Activated CD8-positive, alpha-beta T cell treated with anti-CD3 and anti-CD28 coated beads, Interleukin-2, amount 10 ng/mL, durations not matched to agents 7 days and 5 days (primary cell): ENCODE results near the gene CEP104. TPM values are rescaled to one million over a fixed set of nuclear protein-coding genes. Genes with fewer than 3 reads are reported as not detected.

Experiments
- ATAC-seq: fragments of 150-1000 bp; cut with Tn5 transposase; one replicate; pipeline ENCODE4 v1.10.0; 2021; ENCODE audit warnings: moderate library complexity
- CTCF ChIA-PET: fragments of 350-600 bp; sonication (Branson Sonifier 250); formaldehyde crosslinking; loops from one replicate; lab custom pipeline; 2021; ENCODE audit warnings: antibody characterized with exemption; lab: Charles Lee
- POLR2A ChIA-PET: fragments of 350-600 bp; sonication (Branson Sonifier 250); formaldehyde crosslinking; loops from one replicate; lab custom pipeline; 2021; ENCODE audit warnings: antibody characterized with exemption; lab: Charles Lee
- DNase-seq: peaks from one replicate; pipeline ENCODE4 v3.0.0-alpha.2; 2020
- H3K27ac Mint-ChIP-seq: one replicate; pipeline ENCODE4 v1.8.0; 2021; ENCODE audit warnings: mild to moderate bottlenecking, mixed read lengths
- H3K27me3 Mint-ChIP-seq: one replicate; pipeline ENCODE4 v1.8.0; 2021; ENCODE audit warnings: low read depth, mixed read lengths
- H3K36me3 Mint-ChIP-seq: one replicate; pipeline ENCODE4 v1.8.0; 2021; ENCODE audit warnings: low read depth, mixed read lengths
- H3K4me1 Mint-ChIP-seq: one replicate; pipeline ENCODE4 v1.8.0; 2021; ENCODE audit warnings: low read depth, mixed read lengths
- H3K4me3 Mint-ChIP-seq: one replicate; pipeline ENCODE4 v1.8.0; 2021; ENCODE audit warnings: mild to moderate bottlenecking, mixed read lengths
- H3K9me3 Mint-ChIP-seq: one replicate; pipeline ENCODE4 v1.8.0; 2022; ENCODE audit warnings: mixed read lengths; ENCODE audit not compliant: insufficient read depth
- total RNA-seq, 2 experiments: library from RNA; stranded (reverse); gene quantifications; one replicate each; pipeline ENCODE4 v1.2.3, GENCODE V29; 2021

The CEP104 gene
- total RNA-seq, 2 experiments from 2014 or later, result 41.2 to 47.0 TPM

- H3K4me1 Mint-ChIP-seq, result no peaks in the 10 kb centered on the region
- no peak for DNase-seq
- peaks cover 64% of the 10 kb centered on the region for H3K36me3 Mint-ChIP-seq
- ChIA-PET CTCF (no interaction called here), POLR2A (no interaction called here)
- H3K9me3 Mint-ChIP-seq, result peaks cover 3% of the 10 kb centered on the region
- H3K27ac Mint-ChIP-seq, result no peak overlapping the region
- H3K27me3 Mint-ChIP-seq, result no peaks in the 10 kb centered on the region
- no peak for ATAC-seq
- H3K4me3 Mint-ChIP-seq, result no peak overlapping the region
These were observed 18.2 kb downstream of the CEP104 start for GRCh38 chr1:3838788-3839187.

GRCh38 chr1:3837685-3838084 lies 19.3 kb downstream of the CEP104 start:
- H3K9me3 Mint-ChIP-seq, result peaks cover 3% of the 10 kb centered on the region
- ChIA-PET POLR2A (no interaction called here), CTCF (no interaction called here)
- H3K27me3 Mint-ChIP-seq, result no peaks in the 10 kb centered on the region
- no peak overlapping the region for H3K4me3 Mint-ChIP-seq
- H3K4me1 Mint-ChIP-seq, result no peaks in the 10 kb centered on the region
- DNase-seq (no peak), ATAC-seq (no peak)
- H3K36me3 Mint-ChIP-seq, result peaks cover 57% of the 10 kb centered on the region
- H3K27ac Mint-ChIP-seq, result no peak overlapping the region

GRCh38 chr1:3837200-3837599 lies 19.8 kb downstream of the CEP104 start:
- no peaks in the 10 kb centered on the region for H3K4me1 Mint-ChIP-seq

GRCh38 chr1:3836421-3836820 lies 20.6 kb downstream of the CEP104 start:
- Mint-ChIP-seq H3K27ac (no peak overlapping the region), H3K4me3 (no peak overlapping the region), H3K27me3 (no peaks in the 10 kb centered on the region), H3K4me1 (no peaks in the 10 kb centered on the region), H3K9me3 (peaks cover 3% of the 10 kb centered on the region), H3K36me3 (peaks cover 59% of the 10 kb centered on the region)
- POLR2A ChIA-PET, result no interaction called here
- CTCF ChIA-PET, result no interaction called here
- ATAC-seq, result no peak
- DNase-seq, result no peak

More at GRCh38 chr1:3837200-3837599, 19.8 kb downstream of the CEP104 start:
- Mint-ChIP-seq H3K4me3 (no peak overlapping the region), H3K9me3 (peaks cover 3% of the 10 kb centered on the region), H3K27ac (no peak overlapping the region), H3K36me3 (peaks cover 56% of the 10 kb centered on the region), H3K27me3 (no peaks in the 10 kb centered on the region)
- ChIA-PET POLR2A (no interaction called here), CTCF (no interaction called here)
- DNase-seq, result no peak
- ATAC-seq, result no peak

- Mint-ChIP-seq H3K27me3 (no peaks in the 10 kb centered on the region), H3K4me1 (no peaks in the 10 kb centered on the region), H3K9me3 (peaks cover 3% of the 10 kb centered on the region), H3K36me3 (peaks cover 57% of the 10 kb centered on the region), H3K27ac (no peak overlapping the region), H3K4me3 (no peak overlapping the region)
- DNase-seq (no peak), ATAC-seq (no peak)
- ChIA-PET CTCF (no interaction called here), POLR2A (no interaction called here)
These were observed 22.3 kb downstream of the CEP104 start for GRCh38 chr1:3834701-3835100.

GRCh38 chr1:3831689-3832088 lies 25.3 kb downstream of the CEP104 start:
- ChIA-PET POLR2A (no interaction called here), CTCF (no interaction called here)
- no peak for DNase-seq
- ATAC-seq, result no peak
- Mint-ChIP-seq H3K27ac (no peak overlapping the region), H3K36me3 (peaks cover 38% of the 10 kb centered on the region), H3K9me3 (peaks cover 2% of the 10 kb centered on the region), H3K27me3 (no peaks in the 10 kb centered on the region), H3K4me1 (no peaks in the 10 kb centered on the region), H3K4me3 (no peak overlapping the region)

- H3K36me3 Mint-ChIP-seq, result peaks cover 29% of the 10 kb centered on the region
- ChIA-PET CTCF (interaction anchor here (1.2 kb wide), 1 partner anchor 12 kb away, joined by 3 read pairs; no protein-coding TSS in a partner anchor), POLR2A (no interaction called here)
- ATAC-seq (no peak), DNase-seq (no peak)
- no peaks in the 10 kb centered on the region for H3K4me1 Mint-ChIP-seq
- no peaks in the 10 kb centered on the region for H3K9me3 Mint-ChIP-seq
- no peaks in the 10 kb centered on the region for H3K27me3 Mint-ChIP-seq
- no peak overlapping the region for H3K4me3 Mint-ChIP-seq
- H3K27ac Mint-ChIP-seq, result no peak overlapping the region
These were observed 28.6 kb downstream of the CEP104 start for GRCh38 chr1:3828391-3828790.

- Mint-ChIP-seq H3K27me3 (no peaks in the 10 kb centered on the region), H3K4me1 (no peaks in the 10 kb centered on the region), H3K36me3 (peaks cover 29% of the 10 kb centered on the region), H3K4me3 (no peak overlapping the region), H3K27ac (no peak overlapping the region), H3K9me3 (no peaks in the 10 kb centered on the region)
- no peak for DNase-seq
- ATAC-seq, result no peak
- ChIA-PET CTCF (no interaction called here), POLR2A (no interaction called here)
These were observed 29.2 kb downstream of the CEP104 start for GRCh38 chr1:3827813-3828307.

GRCh38 chr1:3825356-3825755 lies 31.7 kb downstream of the CEP104 start:
- H3K36me3 Mint-ChIP-seq, result peaks cover 26% of the 10 kb centered on the region
- ATAC-seq, result no peak
- POLR2A ChIA-PET, result no interaction called here
- no peak for DNase-seq
- no peaks in the 10 kb centered on the region for H3K27me3 Mint-ChIP-seq
- H3K4me1 Mint-ChIP-seq, result no peaks in the 10 kb centered on the region
- no peak overlapping the region for H3K27ac Mint-ChIP-seq
- no peaks in the 10 kb centered on the region for H3K9me3 Mint-ChIP-seq
- H3K4me3 Mint-ChIP-seq, result no peak overlapping the region
- CTCF ChIA-PET, result no interaction called here

GRCh38 chr1:3824650-3825049 lies 32.4 kb downstream of the CEP104 start:
- Mint-ChIP-seq H3K36me3 (peaks cover 26% of the 10 kb centered on the region), H3K4me1 (no peaks in the 10 kb centered on the region), H3K9me3 (no peaks in the 10 kb centered on the region), H3K27ac (no peak overlapping the region), H3K27me3 (no peaks in the 10 kb centered on the region), H3K4me3 (no peak overlapping the region)
- CTCF ChIA-PET, result no interaction called here
- ATAC-seq (no peak), DNase-seq (no peak)
- POLR2A ChIA-PET, result no interaction called here

GRCh38 chr1:3822421-3822820 lies 34.6 kb downstream of the CEP104 start:
- Mint-ChIP-seq H3K9me3 (no peaks in the 10 kb centered on the region), H3K27ac (no peak overlapping the region), H3K4me3 (no peak overlapping the region), H3K27me3 (no peaks in the 10 kb centered on the region), H3K4me1 (no peaks in the 10 kb centered on the region), H3K36me3 (peaks cover 16% of the 10 kb centered on the region)
- CTCF ChIA-PET, result no interaction called here
- POLR2A ChIA-PET, result no interaction called here
- DNase-seq, result no peak
- no peak for ATAC-seq

- DNase-seq, result no peak
- no peak overlapping the region for H3K27ac Mint-ChIP-seq
- ATAC-seq, result no peak
- H3K4me3 Mint-ChIP-seq, result no peak overlapping the region
- no peaks in the 10 kb centered on the region for H3K27me3 Mint-ChIP-seq
- peaks cover 16% of the 10 kb centered on the region for H3K36me3 Mint-ChIP-seq
- no peaks in the 10 kb centered on the region for H3K4me1 Mint-ChIP-seq
- ChIA-PET CTCF (no interaction called here), POLR2A (no interaction called here)
- no peaks in the 10 kb centered on the region for H3K9me3 Mint-ChIP-seq
These were observed 35.1 kb downstream of the CEP104 start for GRCh38 chr1:3821908-3822307.

- CTCF ChIA-PET, result no interaction called here
- DNase-seq, result no peak
These were observed 35.6 kb downstream of the CEP104 start for GRCh38 chr1:3821447-3821846.

More at GRCh38 chr1:3821447-3821846, 35.6 kb downstream of the CEP104 start:
- Mint-ChIP-seq H3K4me3 (no peak overlapping the region), H3K4me1 (no peaks in the 10 kb centered on the region), H3K27me3 (no peaks in the 10 kb centered on the region), H3K9me3 (no peaks in the 10 kb centered on the region), H3K36me3 (peaks cover 16% of the 10 kb centered on the region), H3K27ac (no peak overlapping the region)
- no peak for ATAC-seq
- POLR2A ChIA-PET, result interaction anchor here (0.5 kb wide), 1 partner anchor 47 kb away, joined by 3 read pairs; no protein-coding TSS in a partner anchor
